GM18526 (cell line): ENCODE results near the gene BTBD3.

ENCODE experiments used
- POLR2A ChIP-seq: IDR thresholded peaks from 3 replicates; pipeline ENCODE4 v1.6.1; 2011; ENCODE audit not compliant: insufficient read length; ENCODE audit errors: extremely low read depth

The BTBD3 gene

GRCh38 chr20:11905460-11906179 is 12.1 kb upstream of the BTBD3 start:
- no peak for TF ChIP-seq POLR2A

- no peak for TF ChIP-seq POLR2A
These were observed 10.8 kb upstream of the BTBD3 start for GRCh38 chr20:11906626-11907480.

- no peak for TF ChIP-seq POLR2A
These were observed 10.1 kb upstream of the BTBD3 start for GRCh38 chr20:11907621-11908020.

- no peak for TF ChIP-seq POLR2A
These were observed 5.6 kb upstream of the BTBD3 start for GRCh38 chr20:11912013-11912658.

- TF ChIP-seq POLR2A: no peak
These were observed 4.9 kb upstream of the BTBD3 start for GRCh38 chr20:11912659-11913415.

- no peak for TF ChIP-seq POLR2A
These were observed 725 bp downstream of the BTBD3 start for GRCh38 chr20:11918391-11918845.

GRCh38 chr20:11918981-11919380 is 1.3 kb downstream of the BTBD3 start:
- no peak for TF ChIP-seq POLR2A

- no peak for TF ChIP-seq POLR2A
These were observed 1.9 kb downstream of the BTBD3 start for GRCh38 chr20:11919581-11919980.

- no peak for TF ChIP-seq POLR2A
These were observed 2.4 kb downstream of the BTBD3 start for GRCh38 chr20:11920083-11920482.

GRCh38 chr20:11921321-11921720 is 3.6 kb downstream of the BTBD3 start:
- no peak for TF ChIP-seq POLR2A

GRCh38 chr20:11922561-11922960 is 4.9 kb downstream of the BTBD3 start:
- TF ChIP-seq POLR2A: no peak

GRCh38 chr20:11924923-11925322 is 7.2 kb downstream of the BTBD3 start:
- no peak for TF ChIP-seq POLR2A

GRCh38 chr20:11926292-11926998 is 8.8 kb downstream of the BTBD3 start:
- TF ChIP-seq POLR2A: no peak

GRCh38 chr20:11929947-11930346 is 12.3 kb downstream of the BTBD3 start:
- no peak for TF ChIP-seq POLR2A
